ENCODE data around the gene CMTM4.
"Not testable (repeated sequence)": the region's sequence is repeated elsewhere in the genome, so short reads cannot be mapped to it uniquely, and the experiment has no call there.

CMTM4 gene

DNA sequence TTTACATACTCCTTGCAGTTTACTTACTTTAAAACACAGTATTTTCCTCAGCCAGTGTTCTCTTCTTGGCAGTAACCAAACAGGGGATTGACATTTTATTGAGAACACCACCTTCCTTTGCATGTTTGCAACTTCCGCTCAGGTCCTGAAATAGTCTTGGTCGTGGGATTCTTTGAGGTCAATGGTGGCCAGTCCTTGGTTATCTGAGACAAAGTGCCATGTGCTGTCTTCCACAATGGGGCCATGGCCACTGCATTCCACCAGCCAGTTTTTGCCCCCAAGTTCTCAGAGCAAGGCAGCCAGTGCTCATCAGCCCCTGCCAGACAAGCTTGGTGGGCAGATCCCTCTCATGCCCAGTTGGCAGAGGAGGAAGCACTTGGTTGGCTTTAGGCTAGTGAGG is 22.9 kb downstream of the CMTM4 start:
- no peak for DNase-seq (ENCODE audit: low spot score)

DNA sequence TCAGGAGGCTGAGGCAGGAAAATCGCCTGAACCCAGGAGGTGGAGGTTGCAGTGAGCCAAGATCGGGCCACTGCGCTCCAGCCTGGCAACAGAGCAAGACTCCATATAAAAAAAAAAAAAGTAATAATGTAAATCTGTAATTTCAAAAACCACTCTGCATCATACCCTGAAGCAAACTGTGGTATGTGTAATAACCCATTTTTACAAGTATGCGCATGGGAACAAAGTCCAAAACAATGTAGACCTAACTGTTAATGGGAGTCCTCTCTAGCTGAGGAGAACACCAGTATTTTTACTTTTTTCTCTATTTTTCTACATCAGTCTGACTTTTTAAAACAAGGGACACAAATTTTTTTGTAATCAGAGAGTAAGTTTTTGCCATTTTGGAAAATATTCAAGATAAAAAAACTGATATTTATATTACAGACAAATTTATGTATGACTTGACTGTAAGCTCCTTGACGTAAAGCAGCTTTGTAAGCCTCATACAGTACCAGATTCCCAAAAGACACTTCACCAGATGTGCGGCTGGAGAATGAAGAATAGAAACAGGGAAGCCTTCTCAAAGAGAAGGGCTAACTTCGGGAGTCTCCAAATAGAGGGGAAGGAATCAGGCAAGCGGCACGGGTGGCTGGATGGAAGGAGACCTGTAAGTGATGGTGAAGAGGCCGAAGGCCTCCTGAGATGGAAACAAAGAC is 25.7 kb downstream of the CMTM4 start:
- no peak for DNase-seq (ENCODE audit: low spot score)

DNA sequence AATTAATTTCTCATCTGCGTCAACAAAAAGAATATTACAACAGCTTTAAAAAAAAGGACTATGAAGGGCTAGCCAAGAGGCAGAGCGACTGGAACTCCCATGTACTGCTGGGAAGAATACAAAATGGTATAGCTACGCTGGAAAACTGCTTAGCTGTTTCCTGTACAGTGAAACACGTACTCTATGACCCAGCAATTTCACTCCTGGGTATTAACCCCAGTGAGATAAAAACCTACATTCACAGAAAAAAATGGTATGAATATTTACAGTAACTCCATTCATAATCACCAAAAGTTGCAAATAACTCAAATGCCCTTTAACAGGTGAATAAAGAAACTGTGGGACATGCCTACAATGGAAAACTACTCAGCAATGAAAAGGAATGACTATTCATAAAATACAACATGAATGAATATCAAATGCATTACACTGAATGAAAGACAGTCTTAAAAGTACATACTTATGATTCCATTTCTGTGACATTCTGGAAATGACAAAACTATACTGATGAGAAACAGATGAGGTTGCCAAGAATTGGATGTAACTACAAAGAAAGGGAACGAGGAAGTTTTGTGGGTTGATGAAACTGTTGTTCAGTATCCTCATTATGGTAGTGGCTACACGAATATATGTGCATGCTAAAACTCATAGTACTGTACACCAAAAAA is 27.6 kb downstream of the CMTM4 start:
- no peak for DNase-seq (ENCODE audit: low spot score)

DNA sequence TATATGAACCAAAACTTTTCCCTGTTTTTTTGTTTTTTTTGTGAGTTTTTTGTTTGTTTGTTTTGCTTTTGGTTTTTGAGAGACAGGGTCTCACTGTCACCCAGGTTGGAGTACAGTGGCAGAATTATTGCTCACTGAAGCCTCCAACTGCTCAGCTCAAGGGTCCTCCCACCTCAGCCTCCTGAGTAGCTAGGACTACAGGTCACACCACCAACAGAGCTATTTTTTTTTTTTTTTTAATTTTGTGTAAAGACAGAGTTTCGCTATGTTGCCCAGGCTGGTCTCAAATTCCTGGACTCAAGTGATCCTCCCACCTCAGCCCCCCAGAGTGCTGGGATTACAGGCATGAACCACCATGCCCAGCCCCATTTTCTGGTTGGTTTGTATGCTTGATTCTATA is 28.6 kb downstream of the CMTM4 start:
- no peak for DNase-seq (ENCODE audit: low spot score)

DNA sequence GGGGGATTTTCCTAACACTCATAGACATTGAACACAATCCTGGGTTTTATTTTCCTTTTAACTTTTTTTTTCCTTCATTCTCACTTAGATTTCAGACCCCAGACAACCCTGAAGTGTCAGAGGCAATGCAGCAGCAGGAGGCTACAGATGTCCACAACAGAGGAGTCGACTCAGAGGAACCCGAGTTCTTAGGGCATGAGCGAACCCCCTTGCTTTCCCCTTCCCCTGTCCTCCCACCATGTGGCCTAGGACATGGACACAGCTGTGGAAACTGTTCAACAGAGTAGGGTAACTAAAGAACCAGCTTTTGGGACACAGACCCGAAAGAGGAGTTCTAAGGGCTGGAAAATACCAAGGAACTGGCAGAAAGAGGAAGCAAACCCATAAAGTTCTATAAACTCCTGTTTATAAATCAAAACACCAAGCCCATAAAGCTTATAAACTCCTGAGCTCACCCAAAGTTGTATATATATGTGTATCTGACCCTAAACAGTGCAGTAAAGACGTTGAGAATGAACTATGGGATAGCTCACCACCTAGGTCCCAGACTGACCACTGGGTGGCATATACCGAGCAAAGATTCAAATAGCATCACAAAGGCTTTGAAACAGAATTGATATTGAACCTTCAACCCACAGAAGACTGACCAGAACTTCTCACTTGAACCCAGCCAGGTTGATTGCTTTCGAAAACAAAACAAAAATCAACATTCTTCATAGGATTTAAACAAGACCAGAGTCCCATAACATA is 33.9 kb downstream of the CMTM4 start:
- DNase-seq (ENCODE audit: low spot score): no peak

DNA sequence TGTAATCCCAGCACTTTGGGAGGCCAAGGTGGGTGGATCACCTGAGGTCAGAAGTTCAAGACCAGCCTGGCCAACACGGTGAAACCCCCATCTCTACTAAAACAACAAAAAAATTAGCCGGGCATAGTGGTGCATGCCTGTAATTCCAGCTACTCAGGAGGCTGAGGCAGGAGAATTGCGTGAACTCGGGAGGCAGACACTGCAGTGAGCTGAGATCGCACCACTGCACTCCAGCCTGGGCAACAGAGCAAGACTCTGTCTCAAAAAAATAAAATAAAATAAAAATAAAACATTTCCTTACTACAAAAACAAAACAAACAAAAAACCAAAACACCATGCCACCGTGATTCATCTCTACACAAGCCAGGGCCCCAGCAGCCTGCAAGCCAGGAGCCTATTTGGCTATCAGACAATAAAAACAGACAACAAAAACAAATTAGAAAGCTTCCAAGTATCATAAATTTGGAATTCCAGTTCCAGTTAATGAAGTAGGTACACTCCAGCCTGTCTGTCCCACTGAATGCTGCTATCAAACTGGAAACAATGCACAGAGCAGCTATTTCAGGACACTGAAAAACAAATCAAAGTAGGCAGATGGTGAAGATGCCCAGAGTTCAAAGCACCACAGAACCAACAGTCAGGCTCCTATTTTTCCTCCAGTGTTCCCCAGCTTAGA is 34.7 kb downstream of the CMTM4 start:
- not testable (repeated sequence) for DNase-seq (ENCODE audit: low spot score)

DNA sequence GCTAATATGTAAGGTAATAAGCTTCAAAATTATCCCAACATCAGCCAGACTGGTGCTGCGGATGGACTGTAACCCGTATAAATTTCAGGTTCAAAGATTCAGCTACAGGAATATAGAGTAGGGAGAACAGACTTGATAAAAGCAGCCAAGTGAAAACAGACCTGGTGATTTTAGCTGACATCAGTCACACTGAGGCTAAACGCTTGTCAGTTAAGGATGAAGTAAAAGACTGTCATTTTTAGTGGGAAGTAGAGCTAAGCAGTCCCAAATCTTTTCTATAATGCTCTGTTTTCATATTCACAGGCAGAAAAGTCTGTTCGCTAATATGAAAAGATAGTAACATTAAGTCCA is 35.4 kb downstream of the CMTM4 start:
- DNase-seq (ENCODE audit: low spot score): no peak

DNA sequence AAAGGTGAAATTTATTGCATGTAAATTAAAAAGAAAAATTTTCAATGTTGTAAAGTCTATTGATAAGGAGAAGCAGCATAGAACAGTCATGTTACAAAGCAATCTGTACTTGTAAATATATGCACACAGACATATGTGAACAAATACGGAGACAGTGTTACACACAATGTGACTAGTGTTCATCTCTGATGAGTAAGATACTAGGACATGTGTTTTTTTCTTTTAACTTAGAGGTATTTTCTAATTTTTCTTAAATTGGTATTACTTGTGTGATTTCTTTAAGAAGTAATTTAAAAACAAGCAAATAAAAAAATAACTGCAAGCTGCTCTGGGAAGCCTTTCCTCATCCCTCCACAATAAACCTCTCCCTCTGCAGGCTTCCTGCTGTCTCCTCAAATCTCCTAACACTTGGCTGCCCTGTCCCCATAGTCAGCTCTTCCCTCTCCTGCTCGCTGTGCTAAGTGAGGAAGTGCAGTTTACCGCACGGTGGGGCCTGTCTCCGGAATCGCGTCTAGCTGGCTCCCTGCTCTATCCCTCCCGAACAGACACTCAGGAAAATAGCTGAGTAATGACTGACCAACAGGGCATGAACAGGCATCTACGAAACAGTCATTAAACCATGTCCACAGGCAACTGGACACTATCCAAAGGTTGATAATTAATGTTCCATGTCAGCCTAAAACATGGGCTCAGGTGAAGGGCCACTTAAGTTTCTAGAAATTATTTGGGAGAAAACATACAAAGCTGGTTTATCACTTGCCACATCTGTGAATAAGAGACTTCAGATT is 35.9 kb downstream of the CMTM4 start:
- DNase-seq (ENCODE audit: low spot score): no peak

DNA sequence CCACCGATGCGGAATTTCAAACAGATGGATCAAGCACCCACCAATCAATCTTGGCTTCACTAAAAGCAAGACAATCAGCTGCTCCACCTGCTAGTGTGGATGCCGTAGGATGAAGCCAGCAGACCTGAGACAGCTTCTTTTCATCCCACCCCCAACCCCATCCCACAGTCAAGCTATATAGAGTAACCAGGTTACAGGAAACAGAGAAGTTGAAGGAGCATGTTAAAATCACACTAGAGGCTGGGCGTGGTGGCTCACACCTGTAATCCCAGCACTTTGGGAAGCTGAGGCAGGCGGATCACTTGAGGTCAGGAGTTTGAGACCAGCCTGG is 37.7 kb downstream of the CMTM4 start:
- DNase-seq (ENCODE audit: low spot score): no peak

DNA sequence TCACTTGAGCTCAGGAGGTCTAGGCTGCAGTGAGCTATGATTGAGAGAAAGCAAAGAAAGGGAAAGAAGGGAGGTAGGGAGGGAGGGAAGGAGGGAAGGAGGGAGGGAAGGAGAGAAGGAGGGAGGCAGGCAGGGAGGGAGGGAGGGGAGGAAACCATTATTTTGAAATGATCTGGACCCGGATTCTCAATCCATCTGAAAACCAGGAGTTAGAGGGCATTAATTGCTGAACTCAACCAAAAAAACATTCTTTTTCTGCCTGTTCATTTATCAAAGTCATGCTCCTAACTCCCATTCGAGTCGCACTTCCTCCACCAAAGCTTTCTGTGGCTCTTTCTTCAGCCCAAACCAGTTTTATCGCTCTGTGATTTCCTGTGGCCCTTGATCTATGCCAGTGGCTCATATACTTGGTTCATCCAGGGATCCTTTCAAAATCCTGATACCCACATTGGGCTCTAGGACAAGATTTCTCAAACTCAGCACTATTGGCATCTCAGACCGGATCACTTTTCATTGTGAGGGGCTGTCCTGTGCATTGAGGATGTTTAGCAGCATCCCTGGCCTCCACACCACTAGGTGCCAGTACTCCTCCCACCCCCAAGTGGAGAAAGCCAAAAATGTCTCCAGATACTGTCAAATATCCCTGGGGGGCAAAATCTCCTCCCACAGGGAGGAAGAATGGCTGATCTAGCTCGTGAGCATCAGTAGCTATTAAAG is 38.2 kb downstream of the CMTM4 start:
- DNase-seq (ENCODE audit: low spot score): no peak

DNA sequence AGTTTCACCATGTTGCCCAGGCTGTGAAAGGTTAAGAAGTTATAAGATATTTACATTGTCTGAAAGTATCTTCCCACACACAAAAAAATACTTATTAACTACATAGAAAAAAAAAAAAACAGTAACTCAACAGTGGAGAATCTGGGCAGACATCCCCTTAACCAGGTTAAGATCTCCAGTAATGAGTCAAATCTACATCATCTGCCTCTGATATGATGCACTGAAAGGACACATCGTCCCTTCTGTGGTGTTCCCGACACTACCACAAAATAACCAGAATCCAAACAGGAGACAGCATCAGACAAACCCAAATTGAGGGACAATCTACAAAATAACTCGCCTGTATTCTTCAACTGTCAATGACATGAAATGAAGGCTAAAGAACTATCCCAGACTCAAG is 40.0 kb downstream of the CMTM4 start:
- no peak for DNase-seq (ENCODE audit: low spot score)

DNA sequence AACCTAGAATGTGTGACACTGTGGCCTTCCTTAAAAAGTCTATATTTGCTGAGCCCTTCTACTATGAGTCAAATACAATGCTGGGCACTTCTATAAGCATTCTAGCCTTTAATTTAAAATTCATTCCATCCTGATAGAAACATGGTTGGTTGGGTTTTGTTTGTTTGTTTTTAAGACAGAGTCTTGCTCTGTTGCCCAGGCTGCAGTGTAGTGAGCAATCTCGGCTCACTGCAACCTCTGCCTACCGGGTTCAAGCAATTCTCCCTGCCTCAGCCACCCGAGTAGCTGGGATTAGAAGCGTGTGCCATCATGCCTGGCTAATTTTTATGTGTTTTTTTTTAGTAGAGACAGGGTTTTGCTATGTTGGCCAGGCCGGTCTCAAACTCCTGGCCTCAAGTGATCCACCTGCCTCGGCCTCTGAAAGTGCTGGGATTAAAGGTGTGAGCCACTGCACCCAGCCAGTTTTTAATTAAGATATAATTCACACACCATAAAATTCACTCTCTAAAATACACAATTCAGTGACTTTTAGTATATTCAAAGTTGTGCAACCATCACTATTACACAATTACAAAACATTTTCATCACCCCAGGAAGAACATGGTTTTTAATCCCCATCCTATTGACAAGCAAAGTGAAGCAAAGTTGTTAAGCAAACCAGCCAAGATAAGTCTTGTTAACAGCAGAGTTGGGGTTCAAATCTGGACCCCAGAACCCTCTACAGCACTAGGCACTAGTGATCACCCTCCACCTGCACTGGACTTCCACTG is 42.8 kb downstream of the CMTM4 start:
- no peak for DNase-seq (ENCODE audit: low spot score)

DNA sequence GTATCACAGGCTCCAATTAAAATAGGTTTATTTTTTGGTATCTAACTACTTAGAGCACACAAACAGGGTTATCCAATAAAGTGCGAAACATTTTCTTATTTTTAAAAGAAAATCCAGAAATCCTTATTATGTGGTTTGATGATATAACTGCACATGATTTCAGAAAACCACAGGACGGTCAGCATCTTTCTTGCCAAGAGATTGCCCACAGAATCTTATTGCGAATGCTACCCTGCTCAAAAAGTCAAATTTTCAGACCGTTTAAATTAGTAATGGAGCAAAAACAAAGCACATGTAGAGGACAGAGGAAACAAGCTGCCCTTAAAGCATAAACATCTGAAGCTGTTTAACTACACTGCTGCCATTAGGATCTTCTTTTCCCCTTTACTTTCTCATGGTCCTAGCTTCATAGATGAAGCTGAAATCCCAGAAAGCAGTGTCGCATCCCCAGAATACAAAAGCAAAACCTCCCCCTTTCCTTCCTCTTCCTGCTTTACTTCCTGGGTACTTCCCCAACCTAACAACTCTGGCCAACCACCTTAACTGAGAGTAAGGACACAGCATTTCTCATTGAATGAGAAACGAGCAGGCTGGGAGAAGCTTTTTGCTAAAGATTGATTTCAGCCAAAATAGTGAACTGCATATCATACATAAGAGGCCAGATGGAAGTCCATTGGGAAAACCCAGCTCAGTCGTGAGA is 43.7 kb downstream of the CMTM4 start:
- DNase-seq (ENCODE audit: low spot score): no peak

DNA sequence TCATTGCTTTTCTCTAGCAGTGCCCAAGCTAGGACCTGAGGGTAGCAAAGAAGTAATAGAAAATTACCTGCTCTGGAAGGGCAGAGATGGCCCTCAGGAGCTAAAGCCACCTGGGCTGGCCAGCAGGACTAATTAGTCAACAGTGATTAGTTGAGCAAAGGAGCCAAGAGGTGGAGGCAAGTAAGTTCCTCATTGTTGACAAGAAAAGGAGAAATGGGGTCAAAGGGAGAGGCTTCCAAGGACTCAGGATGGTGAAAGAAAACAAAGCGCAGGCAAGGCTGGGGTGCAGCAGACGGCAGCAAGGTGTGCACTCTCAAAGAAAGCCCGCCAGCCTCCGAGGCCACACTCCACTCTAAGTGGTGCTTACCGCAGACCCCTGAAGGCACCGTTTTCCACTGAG is 44.6 kb downstream of the CMTM4 start:
- no peak for DNase-seq (ENCODE audit: low spot score)

DNA sequence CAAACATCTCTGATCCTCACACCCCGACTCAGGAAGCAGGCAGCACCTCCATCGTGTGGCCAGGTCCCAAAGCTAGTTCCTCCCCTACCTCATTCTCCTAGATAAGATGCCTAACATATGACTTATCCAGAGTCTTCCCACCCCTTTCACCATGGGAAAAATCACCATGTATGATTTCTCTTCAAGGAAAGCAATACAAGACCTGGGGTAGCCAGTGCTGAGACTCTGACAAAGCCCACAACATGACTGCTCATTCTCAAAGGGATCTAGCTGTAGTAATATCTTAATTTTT is 45.1 kb downstream of the CMTM4 start:
- no peak for DNase-seq (ENCODE audit: low spot score)

DNA sequence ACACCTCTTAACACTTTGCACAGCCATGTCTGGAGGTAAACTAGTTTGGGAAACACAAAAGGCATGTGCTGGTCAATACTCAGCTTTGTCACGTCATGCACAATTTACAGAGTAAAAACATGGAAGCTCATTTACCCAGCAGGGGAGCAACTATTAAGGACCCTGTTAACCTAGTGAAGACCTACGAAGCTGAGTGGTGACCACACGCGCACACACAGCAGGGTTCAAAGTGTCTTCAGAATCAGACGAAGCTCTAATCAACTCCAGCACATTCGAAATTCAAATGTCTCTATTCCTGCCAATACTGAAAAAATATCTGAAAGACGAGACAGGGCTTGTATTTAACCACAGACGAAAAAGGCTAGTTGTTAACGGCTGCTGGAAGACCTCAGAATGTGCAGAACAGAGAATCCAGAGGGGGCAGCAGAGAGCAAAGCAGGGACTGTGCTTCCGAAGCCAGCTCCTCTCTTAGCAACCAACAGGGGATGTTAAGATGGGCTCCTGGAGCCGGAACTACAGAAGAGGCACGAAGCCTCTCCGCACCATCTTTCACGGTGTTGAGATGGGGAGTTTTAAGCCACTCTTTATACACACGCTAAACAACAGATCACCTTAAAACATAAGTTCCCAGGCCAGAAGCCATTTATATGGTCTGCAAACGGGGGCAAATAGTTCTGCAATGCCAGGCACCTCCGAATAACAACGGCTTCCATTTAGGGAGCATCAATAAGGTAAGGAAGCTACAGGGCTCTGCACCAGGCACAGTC is 45.7 kb downstream of the CMTM4 start:
- DNase-seq (ENCODE audit: low spot score): peak; percentile 84

DNA sequence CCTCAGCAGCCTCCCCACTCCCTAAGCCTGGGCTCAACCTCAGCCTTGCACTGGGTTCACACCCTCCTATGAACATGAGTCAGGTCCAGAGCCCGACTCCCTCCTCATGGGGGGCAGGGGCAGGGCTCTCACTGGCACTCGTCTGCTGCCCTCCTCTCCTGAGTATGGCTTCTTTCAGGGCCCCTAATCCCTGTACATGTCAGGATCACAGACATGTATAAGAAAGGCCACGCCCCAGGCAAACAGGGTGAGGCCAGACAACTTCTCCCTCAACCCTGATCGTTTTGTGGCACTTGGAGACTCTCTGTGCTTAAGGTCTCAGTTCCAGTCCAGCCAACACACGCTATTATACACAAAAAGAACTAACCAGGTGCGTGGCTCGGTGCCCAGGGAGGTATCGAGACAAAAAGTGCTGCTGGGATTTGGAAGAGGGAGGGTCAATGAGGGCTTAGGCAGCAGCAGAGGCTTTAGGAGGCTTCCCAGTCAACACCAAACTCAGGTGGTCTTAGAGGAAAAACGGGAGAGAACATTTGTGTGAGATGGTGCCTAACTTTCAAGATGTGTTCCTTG is 46.8 kb downstream of the CMTM4 start:
- DNase-seq (ENCODE audit: low spot score): no peak

DNA sequence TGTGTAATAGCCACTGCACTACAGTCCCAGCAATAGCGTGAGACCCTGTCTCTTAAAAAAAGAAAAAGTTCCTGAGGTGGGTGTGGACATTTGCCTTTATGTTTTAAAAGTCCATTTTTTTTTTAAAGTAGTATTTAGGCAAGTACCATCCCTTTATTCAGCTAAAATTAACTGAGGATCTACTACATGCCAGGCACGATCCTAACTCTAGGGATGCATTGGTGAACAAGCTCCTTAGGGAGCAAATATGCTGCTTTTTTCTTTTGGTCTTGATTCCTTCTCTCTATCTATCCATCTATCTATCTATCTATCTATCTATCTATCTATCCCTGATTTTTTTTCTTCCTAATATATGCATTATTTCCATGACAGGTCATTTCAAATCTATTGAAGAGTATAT is 47.4 kb downstream of the CMTM4 start:
- no peak for DNase-seq (ENCODE audit: low spot score)

DNA sequence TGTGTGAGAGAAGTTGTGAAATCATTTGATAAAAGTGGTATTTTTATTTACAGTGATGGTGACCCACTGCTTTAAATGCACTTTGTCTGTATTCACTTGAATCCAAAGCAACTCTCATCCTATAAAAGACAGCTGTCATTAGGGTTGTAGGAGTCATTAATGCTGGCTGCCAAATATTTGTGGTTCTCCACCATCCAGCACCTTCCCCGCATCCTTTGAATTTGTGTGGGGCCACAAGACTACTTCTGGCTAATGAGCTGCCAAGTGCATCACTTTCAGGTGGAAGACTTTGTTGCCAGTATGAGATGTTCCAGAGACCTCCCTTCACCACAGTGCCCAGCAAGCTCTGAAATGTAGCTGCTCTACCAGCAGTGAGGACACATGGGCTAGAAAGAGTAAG is 48.7 kb downstream of the CMTM4 start:
- no peak for DNase-seq (ENCODE audit: low spot score)

Measured in CD4-positive, alpha-beta T cell treated with Interleukin-6 at 100 ng/mL for 8 hours (primary cell).